Activated B cell treated with CpG ODN at 0.5 μM for 24 hours (primary cell): ENCODE data around the gene ROR2. TPM values are rescaled to one million over a fixed set of nuclear protein-coding genes. Genes with fewer than 3 reads are reported as not detected.

Experiments used
- ATAC-seq: fragments of 200-7000 bp; cut with Tn5 transposase; one replicate; pipeline ENCODE4 v1.10.0; 2021; ENCODE audit warnings: low read depth, mild to moderate bottlenecking, moderate library complexity
- CTCF ChIA-PET: fragments of 350-600 bp; sonication (Branson Sonifier 250); formaldehyde crosslinking; loops from one replicate; lab custom pipeline; 2021; ENCODE audit warnings: antibody characterized with exemption; lab: Charles Lee
- POLR2A ChIA-PET: fragments of 350-600 bp; sonication (Branson Sonifier 250); formaldehyde crosslinking; loops from one replicate; lab custom pipeline; 2021; ENCODE audit warnings: antibody characterized with exemption; lab: Charles Lee
- DNase-seq: peaks from one replicate; pipeline ENCODE4 v3.0.0; 2022
- H3K27ac Mint-ChIP-seq: one replicate; pipeline ENCODE4 v1.8.0; 2020; ENCODE audit warnings: mixed read lengths
- H3K27me3 Mint-ChIP-seq: one replicate; pipeline ENCODE4 v1.8.0; 2021; ENCODE audit warnings: mixed read lengths
- H3K36me3 Mint-ChIP-seq: one replicate; pipeline ENCODE4 v1.8.0; 2021; ENCODE audit warnings: low read depth, mixed read lengths
- H3K4me1 Mint-ChIP-seq: one replicate; pipeline ENCODE4 v1.8.0; 2021; ENCODE audit warnings: mixed read lengths
- H3K4me3 Mint-ChIP-seq: one replicate; pipeline ENCODE4 v1.8.0; 2020; ENCODE audit warnings: mild to moderate bottlenecking, mixed read lengths
- H3K9me3 Mint-ChIP-seq: one replicate; pipeline ENCODE4 v1.8.0; 2020; ENCODE audit warnings: mixed read lengths
- intact Hi-C: fragments of 100-400 bp; cut with micrococcal nuclease; formaldehyde crosslinking; loops from one replicate; pipeline ENCODE4 v1.15.1; 2024
- total RNA-seq: library from RNA; stranded (reverse); gene quantifications from 2 replicates; pipeline ENCODE4 v1.2.3, GENCODE V29; 2022
- TF ChIP-seq, protein P1 (sequence below): fragments of 200-600 bp; IDR thresholded peaks from one replicate; pipeline ENCODE4 v1.8.0; 2022; ENCODE audit warnings: antibody characterized with exemption, mild to moderate bottlenecking

The ROR2 gene
- total RNA-seq, 1 donor from 2014 or later: not detected

GRCh38 chr9:91746357-91746756 is 203.7 kb downstream of the ROR2 start:
- ATAC-seq: no peak
- intact Hi-C loops: no loop called here
- Mint-ChIP-seq H3K27me3 (peaks cover 12% of the 10 kb centered on the region), H3K9me3 (no peaks in the 10 kb centered on the region), H3K27ac (no peak overlapping the region), H3K36me3 (no peaks in the 10 kb centered on the region), H3K4me3 (no peak overlapping the region), H3K4me1 (no peaks in the 10 kb centered on the region)
- TF ChIP-seq, protein P1, sequence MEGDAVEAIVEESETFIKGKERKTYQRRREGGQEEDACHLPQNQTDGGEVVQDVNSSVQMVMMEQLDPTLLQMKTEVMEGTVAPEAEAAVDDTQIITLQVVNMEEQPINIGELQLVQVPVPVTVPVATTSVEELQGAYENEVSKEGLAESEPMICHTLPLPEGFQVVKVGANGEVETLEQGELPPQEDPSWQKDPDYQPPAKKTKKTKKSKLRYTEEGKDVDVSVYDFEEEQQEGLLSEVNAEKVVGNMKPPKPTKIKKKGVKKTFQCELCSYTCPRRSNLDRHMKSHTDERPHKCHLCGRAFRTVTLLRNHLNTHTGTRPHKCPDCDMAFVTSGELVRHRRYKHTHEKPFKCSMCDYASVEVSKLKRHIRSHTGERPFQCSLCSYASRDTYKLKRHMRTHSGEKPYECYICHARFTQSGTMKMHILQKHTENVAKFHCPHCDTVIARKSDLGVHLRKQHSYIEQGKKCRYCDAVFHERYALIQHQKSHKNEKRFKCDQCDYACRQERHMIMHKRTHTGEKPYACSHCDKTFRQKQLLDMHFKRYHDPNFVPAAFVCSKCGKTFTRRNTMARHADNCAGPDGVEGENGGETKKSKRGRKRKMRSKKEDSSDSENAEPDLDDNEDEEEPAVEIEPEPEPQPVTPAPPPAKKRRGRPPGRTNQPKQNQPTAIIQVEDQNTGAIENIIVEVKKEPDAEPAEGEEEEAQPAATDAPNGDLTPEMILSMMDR: no peak
- DNase-seq: no peak
- ChIA-PET POLR2A (no interaction called here), CTCF (no interaction called here)

DNA sequence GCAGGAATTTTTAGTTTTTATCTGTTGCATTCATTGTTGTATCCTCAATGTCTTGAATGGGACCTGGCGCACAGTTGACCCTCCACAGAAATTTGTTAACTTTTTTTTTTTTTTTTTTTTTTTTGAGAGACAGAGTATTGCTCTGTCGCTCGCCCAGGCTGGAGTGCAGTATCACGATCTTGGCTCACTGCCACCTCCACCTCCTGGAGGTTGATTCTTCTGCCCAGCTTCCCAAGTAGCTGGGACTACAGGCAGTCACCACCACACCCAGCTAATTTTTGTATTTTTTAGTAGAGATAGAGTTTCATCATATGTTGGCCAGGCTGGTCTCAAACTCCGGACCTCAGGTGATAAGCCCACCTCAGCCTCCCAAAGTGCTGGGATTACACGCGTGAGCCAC is 205.9 kb downstream of the ROR2 start:
- H3K4me1 Mint-ChIP-seq: no peaks in the 10 kb centered on the region
- no peaks in the 10 kb centered on the region for H3K9me3 Mint-ChIP-seq
- ATAC-seq (no peak), DNase-seq (no peak)
- CTCF ChIA-PET: no interaction called here
- H3K27ac Mint-ChIP-seq: no peak overlapping the region
- H3K36me3 Mint-ChIP-seq: no peaks in the 10 kb centered on the region
- no peak overlapping the region for H3K4me3 Mint-ChIP-seq
- TF ChIP-seq, protein P1: no peak
- POLR2A ChIA-PET: no interaction called here
- peaks cover 10% of the 10 kb centered on the region for H3K27me3 Mint-ChIP-seq
- intact Hi-C loops: no loop called here

DNA sequence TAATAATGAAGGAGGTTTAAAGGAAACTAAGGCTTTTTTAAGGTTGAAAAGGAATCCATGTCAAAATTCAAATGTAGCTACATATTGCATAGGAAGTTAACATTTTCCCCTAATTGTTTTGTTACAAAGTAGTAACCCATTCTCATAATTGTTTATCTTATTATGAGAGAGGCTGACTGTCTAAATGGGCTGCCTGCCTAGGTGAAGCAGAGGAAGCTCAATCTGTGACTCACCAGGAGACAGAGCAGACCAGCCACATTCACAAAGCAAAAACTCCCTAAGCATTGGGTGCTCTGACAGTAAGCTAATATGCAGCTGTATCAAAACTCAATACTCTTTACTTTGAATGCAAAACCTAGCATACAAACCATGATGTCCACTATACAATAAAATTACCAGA is 208.5 kb downstream of the ROR2 start:
- no peaks in the 10 kb centered on the region for H3K9me3 Mint-ChIP-seq

DNA sequence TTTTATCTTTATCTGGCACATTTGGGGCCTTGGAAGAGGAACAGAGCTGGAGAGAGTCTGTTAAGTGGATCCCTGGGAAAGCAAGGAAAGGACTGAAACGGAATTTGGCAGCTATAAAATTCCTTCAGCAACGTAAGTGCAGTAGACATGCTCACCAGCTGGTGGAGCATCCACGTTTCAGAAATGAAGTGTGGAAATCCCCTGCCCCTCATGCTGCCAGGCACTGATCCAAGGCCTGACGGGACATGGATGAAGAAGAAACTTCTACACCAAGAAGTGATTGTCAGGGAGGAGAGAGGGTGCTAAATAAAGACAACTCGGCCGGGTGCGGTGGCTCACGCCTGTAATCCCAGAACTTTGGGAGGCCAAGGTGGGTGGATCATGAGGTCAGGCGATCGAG is 209.3 kb downstream of the ROR2 start:
- POLR2A ChIA-PET: no interaction called here
- DNase-seq (no peak), ATAC-seq (no peak)
- Mint-ChIP-seq H3K9me3 (no peaks in the 10 kb centered on the region), H3K36me3 (no peaks in the 10 kb centered on the region), H3K4me3 (no peak overlapping the region), H3K27me3 (peaks cover 16% of the 10 kb centered on the region), H3K4me1 (no peaks in the 10 kb centered on the region), H3K27ac (no peak overlapping the region)
- TF ChIP-seq, protein P1: no peak
- intact Hi-C loops: no loop called here
- CTCF ChIA-PET: no interaction called here

More for the DNA sequence above, 208.5 kb downstream of the ROR2 start:
- Mint-ChIP-seq H3K4me1 (no peaks in the 10 kb centered on the region), H3K27ac (no peak overlapping the region), H3K4me3 (no peak overlapping the region), H3K36me3 (no peaks in the 10 kb centered on the region), H3K27me3 (peaks cover 10% of the 10 kb centered on the region)
- DNase-seq: no peak
- TF ChIP-seq, protein P1: no peak
- intact Hi-C loops: no loop called here
- no peak for ATAC-seq
- ChIA-PET CTCF (no interaction called here), POLR2A (no interaction called here)

GRCh38 chr9:91736898-91737601 is 213.0 kb downstream of the ROR2 start:
- CTCF ChIA-PET: no interaction called here
- intact Hi-C loops: no loop called here
- H3K27me3 Mint-ChIP-seq: peaks cover 18% of the 10 kb centered on the region
- POLR2A ChIA-PET: no interaction called here
- ATAC-seq: no peak
- H3K36me3 Mint-ChIP-seq: no peaks in the 10 kb centered on the region
- H3K9me3 Mint-ChIP-seq: no peaks in the 10 kb centered on the region
- DNase-seq: no peak
- no peak overlapping the region for H3K4me3 Mint-ChIP-seq
- TF ChIP-seq, protein P1: no peak
- H3K4me1 Mint-ChIP-seq: no peaks in the 10 kb centered on the region
- no peak overlapping the region for H3K27ac Mint-ChIP-seq
